ENCODE measurements around the gene ECHS1. TPM values are rescaled to one million over a fixed set of nuclear protein-coding genes. Genes with fewer than 3 reads are reported as not detected.

The ECHS1 gene
- total RNA-seq, 4 donors from 2014 or later = 96.7 to 123 (median 106) TPM

DNA sequence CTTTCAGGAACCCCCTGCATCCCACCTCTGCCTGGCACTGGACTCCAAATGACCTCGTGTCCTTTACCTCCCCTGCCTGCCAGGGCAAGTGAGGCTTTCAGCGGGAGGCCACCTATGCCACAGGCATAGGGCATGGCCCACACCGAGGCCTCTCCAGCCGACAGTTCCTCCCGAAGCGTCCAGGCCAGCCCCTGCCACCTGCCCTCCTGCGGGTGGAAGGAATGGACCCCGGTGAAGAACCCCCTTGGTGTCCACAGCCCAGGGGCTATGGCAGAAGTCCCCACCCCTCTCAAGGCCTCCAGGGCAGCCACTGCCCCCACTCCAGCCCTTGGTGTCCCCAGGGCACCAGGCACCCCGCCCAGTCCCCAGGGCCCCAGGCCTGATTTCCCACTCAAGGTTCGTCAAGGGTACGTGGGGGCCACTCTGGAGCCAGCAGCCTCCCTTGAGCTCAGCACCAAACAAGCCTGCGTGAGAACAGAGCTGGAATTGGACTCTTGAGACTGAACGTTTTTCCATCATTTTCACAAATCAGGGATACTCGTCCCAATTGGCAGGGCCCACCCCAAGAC, 18.4 kb downstream of the ECHS1 start:
- no peak for DNase-seq

DNA sequence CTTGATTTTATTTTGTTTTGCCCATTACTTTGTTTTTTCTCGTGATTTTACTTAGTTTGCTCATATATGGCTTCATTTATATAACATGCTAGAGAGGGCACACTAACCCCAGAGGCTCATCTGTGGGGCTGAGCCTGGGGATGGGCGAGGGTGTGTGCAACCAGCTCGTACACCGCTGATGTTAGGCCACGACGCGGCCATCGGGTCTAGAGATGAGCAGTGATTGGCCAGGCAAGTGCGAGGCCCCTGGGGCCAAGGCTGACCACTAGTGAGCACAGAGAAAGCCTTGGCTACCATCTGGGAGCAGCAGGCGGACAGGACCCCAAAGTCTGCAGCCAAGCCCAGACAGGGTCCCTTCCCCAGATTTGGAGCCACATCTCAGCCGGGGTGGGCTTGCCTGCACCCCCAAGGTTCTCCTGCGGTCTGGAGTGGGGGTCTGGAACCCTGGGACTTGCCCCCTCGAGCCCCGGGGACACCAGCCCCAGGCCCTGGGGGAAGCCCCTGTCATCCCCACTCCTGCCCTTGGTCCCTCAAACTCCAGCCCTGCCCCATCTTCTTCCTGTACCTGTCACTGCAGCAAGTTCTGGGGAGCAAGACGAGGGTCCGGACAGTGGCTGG, 19.1 kb downstream of the ECHS1 start:
- TF ChIP-seq, protein P1, sequence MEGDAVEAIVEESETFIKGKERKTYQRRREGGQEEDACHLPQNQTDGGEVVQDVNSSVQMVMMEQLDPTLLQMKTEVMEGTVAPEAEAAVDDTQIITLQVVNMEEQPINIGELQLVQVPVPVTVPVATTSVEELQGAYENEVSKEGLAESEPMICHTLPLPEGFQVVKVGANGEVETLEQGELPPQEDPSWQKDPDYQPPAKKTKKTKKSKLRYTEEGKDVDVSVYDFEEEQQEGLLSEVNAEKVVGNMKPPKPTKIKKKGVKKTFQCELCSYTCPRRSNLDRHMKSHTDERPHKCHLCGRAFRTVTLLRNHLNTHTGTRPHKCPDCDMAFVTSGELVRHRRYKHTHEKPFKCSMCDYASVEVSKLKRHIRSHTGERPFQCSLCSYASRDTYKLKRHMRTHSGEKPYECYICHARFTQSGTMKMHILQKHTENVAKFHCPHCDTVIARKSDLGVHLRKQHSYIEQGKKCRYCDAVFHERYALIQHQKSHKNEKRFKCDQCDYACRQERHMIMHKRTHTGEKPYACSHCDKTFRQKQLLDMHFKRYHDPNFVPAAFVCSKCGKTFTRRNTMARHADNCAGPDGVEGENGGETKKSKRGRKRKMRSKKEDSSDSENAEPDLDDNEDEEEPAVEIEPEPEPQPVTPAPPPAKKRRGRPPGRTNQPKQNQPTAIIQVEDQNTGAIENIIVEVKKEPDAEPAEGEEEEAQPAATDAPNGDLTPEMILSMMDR (IDR thresholded peaks at IDR 0.05 in 4 of 5, conservative IDR thresholded peaks at IDR 0.05 in 1 of 5) = no peak
- TF ChIP-seq POLR2A (IDR thresholded peaks at IDR 0.05) = no peak
- Histone ChIP-seq H3K27me3 (peaks cover 4 to 28% (median 16%) of the 10 kb centered on the region in 3 donors), H3K27ac (no peak overlapping the region), H3K4me1 (peaks cover 4 to 8% of the 10 kb centered on the region in 2 donors), H3K4me3 (no peak overlapping the region), H3K9me3 (no peaks in the 10 kb centered on the region), H3K36me3 (no peaks in the 10 kb centered on the region)
- ATAC-seq (no peak), DNase-seq (no peak)
- intact Hi-C loops (cut with DNase I; ENCODE audit: low total_unique reads) = no loop called here
- in situ Hi-C loops (cut with MboI; ENCODE audit: low sequenced_read_pairs in 4 of 4) = no loop called here

More for the DNA sequence above, 18.4 kb downstream of the ECHS1 start:
- Histone ChIP-seq H3K4me1 (peaks cover 4 to 8% of the 10 kb centered on the region in 2 donors), H3K27me3 (peaks cover 4 to 24% (median 13%) of the 10 kb centered on the region in 3 donors), H3K9me3 (no peaks in the 10 kb centered on the region), H3K27ac (no peak overlapping the region), H3K4me3 (no peak overlapping the region), H3K36me3 (no peaks in the 10 kb centered on the region)
- intact Hi-C loops (cut with DNase I; ENCODE audit: low total_unique reads) = no loop called here
- no peak for ATAC-seq
- in situ Hi-C loops (cut with MboI; ENCODE audit: low sequenced_read_pairs in 4 of 4) = no loop called here
- TF ChIP-seq, protein P1 (IDR thresholded peaks at IDR 0.05 in 4 of 5, conservative IDR thresholded peaks at IDR 0.05 in 1 of 5) = no peak
- no peak for TF ChIP-seq POLR2A (IDR thresholded peaks at IDR 0.05)

DNA sequence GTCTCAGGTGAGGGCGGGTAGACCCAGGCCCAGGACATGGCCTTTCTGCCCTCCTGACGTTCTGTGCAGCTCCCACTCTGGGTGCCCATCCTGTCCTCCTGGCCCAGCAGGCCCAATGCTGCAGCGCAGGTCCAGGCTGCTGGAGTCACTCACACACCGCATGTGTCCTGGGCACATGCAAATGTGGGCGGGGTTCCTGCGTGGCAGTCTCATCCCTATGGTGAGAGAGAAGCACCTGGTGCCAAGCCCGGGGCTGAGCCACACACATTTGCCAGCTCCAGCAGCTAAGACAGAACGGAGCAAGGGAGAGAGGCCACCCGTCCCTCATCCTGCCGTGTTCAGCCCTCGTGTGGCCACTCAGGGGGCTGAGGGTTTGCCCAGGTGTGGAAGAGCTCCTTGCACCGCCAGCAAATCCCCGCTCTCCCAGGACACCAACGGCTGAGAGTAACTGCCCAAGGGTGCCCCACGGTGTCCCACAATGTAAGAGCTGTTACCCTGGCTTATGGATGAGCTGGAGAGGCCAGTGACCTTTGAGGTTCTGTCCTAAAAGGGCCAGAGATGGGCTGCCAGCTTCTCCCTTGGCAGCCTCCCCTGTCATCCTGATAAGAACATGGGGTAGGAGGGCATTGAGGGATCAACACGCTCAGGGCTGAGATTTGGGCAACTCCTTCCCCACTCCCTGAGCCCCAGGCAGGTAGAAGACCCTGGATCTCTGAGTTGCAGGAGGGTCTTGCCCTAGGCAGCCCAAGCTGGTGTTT, 19.8 kb downstream of the ECHS1 start:
- Histone ChIP-seq H3K9me3 (no peaks in the 10 kb centered on the region), H3K27ac (no peak overlapping the region), H3K4me3 (no peak overlapping the region), H3K4me1 (peaks cover 4 to 8% of the 10 kb centered on the region in 2 donors), H3K36me3 (no peaks in the 10 kb centered on the region), H3K27me3 (peaks cover 4 to 28% (median 17%) of the 10 kb centered on the region in 3 donors)
- DNase-seq = no peak
- intact Hi-C loops (cut with DNase I; ENCODE audit: low total_unique reads) = no loop called here
- TF ChIP-seq, protein P1 (IDR thresholded peaks at IDR 0.05 in 4 of 5, conservative IDR thresholded peaks at IDR 0.05 in 1 of 5) = no peak
- no peak for TF ChIP-seq POLR2A (IDR thresholded peaks at IDR 0.05)
- in situ Hi-C loops (cut with MboI; ENCODE audit: low sequenced_read_pairs in 4 of 4) = no loop called here
- ATAC-seq = no peak

DNA sequence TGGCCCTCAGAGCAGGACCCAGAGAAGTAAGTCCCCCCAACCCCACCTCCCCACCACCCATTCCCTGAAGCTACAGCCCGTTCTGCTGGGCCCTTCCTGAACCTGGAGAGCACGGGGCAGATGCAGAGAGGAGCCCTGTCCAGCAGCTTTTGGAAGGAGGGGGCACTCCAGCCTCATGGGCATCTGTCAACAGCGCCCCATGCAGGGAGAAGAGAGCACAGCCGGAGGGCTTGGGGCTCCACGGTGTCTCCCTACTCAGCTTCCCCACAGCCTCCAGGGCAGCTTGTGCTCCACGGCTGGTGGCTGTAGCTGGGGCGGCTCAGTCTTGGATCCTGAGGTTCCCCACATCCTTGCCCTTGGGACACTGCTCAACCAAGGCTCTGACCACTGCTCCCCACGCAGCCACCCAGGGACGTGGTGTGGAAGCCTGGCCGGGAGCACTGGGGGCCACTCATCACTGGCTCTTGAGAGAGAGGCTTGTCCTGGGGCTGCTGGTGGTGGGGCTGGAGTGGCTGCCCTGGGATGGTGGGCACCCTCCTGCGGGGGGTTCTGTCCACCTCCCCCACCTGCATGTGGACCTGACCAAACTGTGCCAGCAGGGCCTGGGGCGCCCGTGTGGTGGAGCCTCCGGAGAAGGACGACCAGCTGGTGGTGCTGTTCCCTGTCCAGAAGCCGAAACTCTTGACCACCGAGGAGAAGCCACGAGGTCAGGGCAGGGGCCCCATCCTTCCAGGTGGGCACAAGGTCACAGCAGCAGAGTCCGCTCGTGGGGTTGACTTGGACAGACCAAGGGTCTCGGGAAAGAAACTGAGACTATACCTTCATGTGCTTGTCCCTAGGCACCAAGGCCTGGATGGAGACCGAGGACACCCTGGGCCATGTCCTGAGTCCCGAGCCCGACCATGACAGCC, 21.5 kb downstream of the ECHS1 start:
- Histone ChIP-seq H3K4me1 (peaks cover 0 to 2% of the 10 kb centered on the region in 2 donors), H3K4me3 (no peak overlapping the region), H3K36me3 (no peaks in the 10 kb centered on the region), H3K9me3 (no peaks in the 10 kb centered on the region), H3K27me3 (peaks cover 4 to 37% (median 21%) of the 10 kb centered on the region in 3 donors), H3K27ac (no peak overlapping the region)
- in situ Hi-C loops (cut with MboI; ENCODE audit: low sequenced_read_pairs in 4 of 4) (no loop called here), intact Hi-C loops (cut with DNase I; ENCODE audit: low total_unique reads) (no loop called here)
- TF ChIP-seq, protein P1 (IDR thresholded peaks at IDR 0.05 in 4 of 5, conservative IDR thresholded peaks at IDR 0.05 in 1 of 5) = no peak
- TF ChIP-seq POLR2A (IDR thresholded peaks at IDR 0.05) = no peak
- no peak for ATAC-seq
- no peak for DNase-seq

Data from gastrocnemius medialis (tissue), 4 donors.